HepG2 (cell line): ENCODE results near the gene CDC40. TPM values are rescaled to one million over a fixed set of nuclear protein-coding genes. Genes with fewer than 3 reads are reported as not detected.

Source experiments
- ATAC-seq: fragments of 200-7000 bp; cut with Tn5 transposase; 3 replicates; pipeline ENCODE4 v1.9.1; 2020; ENCODE audit warnings: mild to moderate bottlenecking, moderate library complexity
- BruUV-seq: library from RNA; stranded (reverse); fragments of 400-500 nt; replicated peaks from 2 replicates; lab custom pipeline; 2021; lab: Mats Ljungman, UMichigan
- CTCF ChIA-PET: fragments of 300-600 bp; formaldehyde crosslinking; extraction: SDS; loops from one replicate; lab custom pipeline; 2021; ENCODE audit warnings: low total read pairs, inconsistent platforms, low intra/inter-chr PET ratio; lab: Yijun Ruan, JAX
- POLR2A ChIA-PET: fragments of 350-600 bp; sonication (Branson Sonifier 250); formaldehyde crosslinking; loops from one replicate; lab custom pipeline; 2020; ENCODE audit warnings: antibody characterized with exemption, inconsistent platforms; lab: Yijun Ruan, JAX
- DNase-seq: peaks from one replicate; pipeline ENCODE4 v3.0.0-alpha.2; 2015; ENCODE audit warnings: low spot score
- FAIRE-seq: peaks from 3 replicates; lab custom pipeline; 2011; peaks lifted over from hg19 to GRCh38; lab: Jason Lieb, UNC
- H2AFZ ChIP-seq: one replicate; pipeline ENCODE4 v1.6.1; 2011; ENCODE audit warnings: low read length, inconsistent platforms
- H3K27ac ChIP-seq: fragments of 300-600 bp; 3 replicates; pipeline ENCODE4 v1.8.0; 2011; ENCODE audit warnings: mixed run types, mild to moderate bottlenecking, mixed read lengths, low read length, inconsistent platforms; ENCODE audit not compliant: insufficient read depth; ENCODE audit errors: extremely low read length
- H3K27me3 ChIP-seq, 2 experiments: fragments of 200-600 bp in 1 of 2; 2 replicates in 1 of 2; 3 replicates in 1 of 2; pipeline versions ENCODE4 v1.6.0 to v1.8.0; 2011; ENCODE audit warnings: low read length in 2 of 2, mild to moderate bottlenecking in 2 of 2, moderate library complexity in 2 of 2, inconsistent platforms in 1 of 2; ENCODE audit not compliant: insufficient read depth in 2 of 2, control insufficient read depth in 1 of 2
- H3K36me3 ChIP-seq, 2 experiments: fragments of 200-600 bp in 1 of 2; replicated peaks in 1 of 2; 2 replicates in 1 of 2; 3 replicates in 1 of 2; pipeline versions ENCODE4 v1.5.1 to v1.8.0; 2011; ENCODE audit warnings: low read length in 2 of 2, inconsistent platforms in 1 of 2; ENCODE audit not compliant: insufficient read depth in 2 of 2, control insufficient read depth in 1 of 2
- H3K4me1 ChIP-seq: 2 replicates; pipeline ENCODE4 v1.5.1; 2012; ENCODE audit warnings: low read length, inconsistent platforms; ENCODE audit not compliant: insufficient read depth
- H3K4me2 ChIP-seq: 2 replicates; pipeline ENCODE4 v1.6.0; 2011; ENCODE audit warnings: low read depth, low read length, inconsistent platforms
- H3K4me3 ChIP-seq, 3 experiments: fragments of 200-600 bp in 1 of 3; sonication (generic), shearing (Covaris generic) in 1 of 3; replicated peaks in 1 of 3; 2 replicates each; pipeline ENCODE4 v1.5.1; 2011 to 2016; ENCODE audit warnings: low read length in 3 of 3, inconsistent platforms in 2 of 3, low read depth in 2 of 3, mild to moderate bottlenecking in 2 of 3, control low read depth in 1 of 3, mixed read lengths in 1 of 3; ENCODE audit not compliant: insufficient read depth in 1 of 3
- H3K79me2 ChIP-seq: one replicate; pipeline ENCODE4 v1.6.1; 2011; ENCODE audit warnings: low read length, inconsistent platforms; ENCODE audit not compliant: insufficient read depth
- H3K9ac ChIP-seq: 2 replicates; pipeline ENCODE4 v1.6.0; 2011; ENCODE audit warnings: mild to moderate bottlenecking, low read depth, low read length, inconsistent platforms; ENCODE audit not compliant: insufficient read depth
- H3K9me3 ChIP-seq: 2 replicates; pipeline ENCODE4 v1.5.1; 2012; ENCODE audit warnings: mild to moderate bottlenecking, low read length
- H4K20me1 ChIP-seq: 2 replicates; pipeline ENCODE4 v1.6.0; 2011; ENCODE audit warnings: inconsistent platforms, mild to moderate bottlenecking, low read length, moderate library complexity; ENCODE audit not compliant: insufficient read depth
- ATRX ChIP-seq: sonication (generic); formaldehyde crosslinking; IDR thresholded peaks from 2 replicates; pipeline ENCODE4 v1.4.0; 2020; ENCODE audit warnings: missing genetic modification reagents, borderline replicate concordance
- EP300 ChIP-seq, 3 experiments: sonication (generic) in 1 of 3; formaldehyde crosslinking in 1 of 3; IDR thresholded peaks; 2 replicates each; pipeline versions ENCODE4 v1.5.1 to v1.6.1; 2011 to 2020; ENCODE audit warnings: low read depth in 2 of 3, low read length in 2 of 3, borderline replicate concordance in 1 of 3, improper control_type of control experiment in 1 of 3, mild to moderate bottlenecking in 1 of 3, missing genetic modification reagents in 1 of 3, moderate library complexity in 1 of 3
- GATA4 ChIP-seq: sonication (generic); IDR thresholded peaks from 2 replicates; pipeline ENCODE4 v1.6.1; 2016; ENCODE audit warnings: antibody characterized with exemption, low read depth, borderline replicate concordance
- HNF4G ChIP-seq, 2 experiments: sonication (generic) in 1 of 2; formaldehyde crosslinking in 1 of 2; IDR thresholded peaks; 2 replicates each; pipeline versions ENCODE4 v1.4.0 to v1.6.1; 2011 to 2020; ENCODE audit warnings: borderline replicate concordance in 2 of 2, low read depth in 2 of 2, mild to moderate bottlenecking in 2 of 2, low read length in 1 of 2, missing genetic modification reagents in 1 of 2, moderate library complexity in 1 of 2
- IKZF5 ChIP-seq: IDR thresholded peaks from 2 replicates; pipeline ENCODE4 v1.6.1; 2018; ENCODE audit warnings: missing genetic modification reagents, mild to moderate bottlenecking, missing compliant biosample characterization
- KLF11 ChIP-seq: IDR thresholded peaks from 2 replicates; pipeline ENCODE4 v1.6.1; 2016; ENCODE audit warnings: missing compliant biosample characterization
- KLF15 ChIP-seq: sonication (generic); formaldehyde crosslinking; IDR thresholded peaks from 2 replicates; pipeline ENCODE4 v1.8.1; 2023; ENCODE audit warnings: borderline replicate concordance, mild to moderate bottlenecking, inconsistent platforms, missing genetic modification reagents, mixed read lengths
- KLF9 ChIP-seq: IDR thresholded peaks from 2 replicates; pipeline ENCODE4 v1.6.1; 2016; ENCODE audit warnings: low read depth
- NRL ChIP-seq: sonication (generic); formaldehyde crosslinking; IDR thresholded peaks from 2 replicates; pipeline ENCODE4 v1.5.0; 2020; ENCODE audit warnings: missing genetic modification reagents, mild to moderate bottlenecking, moderate library complexity, borderline replicate concordance
- RBM22 ChIP-seq: fragments of 200-400 bp; formaldehyde crosslinking; optimal IDR thresholded peaks from 2 replicates; pipeline ENCODE3; 2017; ENCODE audit warnings: mild to moderate bottlenecking, low read length, moderate library complexity
- SMARCC2 ChIP-seq: fragments of 450-650 bp; IDR thresholded peaks from 2 replicates; pipeline ENCODE4 v1.6.1; 2017; ENCODE audit warnings: antibody characterized with exemption, mild to moderate bottlenecking
- SNAPC5 ChIP-seq: sonication (generic); formaldehyde crosslinking; IDR thresholded peaks from 2 replicates; pipeline ENCODE4 v1.8.1; 2023; ENCODE audit warnings: mild to moderate bottlenecking, missing genetic modification reagents, borderline replicate concordance
- TRIM22 ChIP-seq: fragments of 450-650 bp; IDR thresholded peaks from 2 replicates; pipeline ENCODE4 v1.6.1; 2017
- ZFP62 ChIP-seq: sonication (generic); formaldehyde crosslinking; IDR thresholded peaks from 2 replicates; pipeline ENCODE4 v1.4.0; 2020; ENCODE audit warnings: missing genetic modification reagents
- ZNF251 ChIP-seq: sonication (generic); formaldehyde crosslinking; IDR thresholded peaks from 2 replicates; pipeline ENCODE4 v1.9.0; 2021; ENCODE audit warnings: mild to moderate bottlenecking, missing genetic modification reagents
- ZNF33A ChIP-seq: sonication (generic); formaldehyde crosslinking; IDR thresholded peaks from 2 replicates; pipeline ENCODE4 v1.5.1; 2020; ENCODE audit warnings: missing genetic modification reagents, mild to moderate bottlenecking, moderate library complexity, borderline replicate concordance
- ZNF496 ChIP-seq: sonication (generic); formaldehyde crosslinking; IDR thresholded peaks from 2 replicates; pipeline ENCODE4 v1.8.1; 2023; ENCODE audit warnings: mild to moderate bottlenecking, moderate library complexity, missing genetic modification reagents; ENCODE audit not compliant: insufficient replicate concordance
- ZNF619 ChIP-seq: sonication (generic); formaldehyde crosslinking; IDR thresholded peaks from 2 replicates; pipeline ENCODE4 v1.4.0; 2020; ENCODE audit warnings: mild to moderate bottlenecking, missing genetic modification reagents
- ZNF652 ChIP-seq: IDR thresholded peaks from 2 replicates; pipeline ENCODE4 v1.6.1; 2016; ENCODE audit warnings: low read depth, borderline replicate concordance
- ZNF75D ChIP-seq: sonication (generic); formaldehyde crosslinking; IDR thresholded peaks from 2 replicates; pipeline ENCODE4 v1.8.1; 2023; ENCODE audit warnings: missing genetic modification reagents, mild to moderate bottlenecking, borderline replicate concordance
- ZNF766 ChIP-seq: sonication (generic); formaldehyde crosslinking; IDR thresholded peaks from 2 replicates; pipeline ENCODE4 v1.5.0; 2020; ENCODE audit warnings: missing genetic modification reagents, borderline replicate concordance
- WGBS: methylation state at CpG from one replicate; pipeline ENCODE4 v1.1.6; 2017; ENCODE audit warnings: low lambda C conversion rate; 5-methylcytosine and 5-hydroxymethylcytosine counted together
- in situ Hi-C: cut with HindIII; loops from 2 replicates; pipeline ENCODE4 v1.10.0; 2017; ENCODE audit warnings: low pct_unique_long_range_greater_than_20kb; ENCODE audit not compliant: extremely low pct_ligation_motif_present
- intact Hi-C: fragments of 100-400 bp; cut with micrococcal nuclease; formaldehyde crosslinking; loops from one replicate; pipeline ENCODE4 v1.10.0; 2022; ENCODE audit not compliant: unreplicated experiment
- polyA plus RNA-seq, 8 experiments: library from polyadenylated mRNA; depleted of rRNA in 3 of 8; stranded (reverse) in 7 of 8; unstranded in 1 of 8; fragments of >200 nt; fragmentation: Illumina TruSeq in 4 of 8; extraction: Trizol in 4 of 8; gene quantifications; 2 replicates each; pipeline versions ENCODE4 v1.2.1 to v1.2.3, GENCODE V29; 2011 to 2016; ENCODE audit warnings: low read depth in 4 of 8, missing spikeins in 1 of 8, mixed read lengths in 1 of 8; ENCODE audit not compliant: insufficient read depth in 1 of 8
- total RNA-seq, 5 experiments: library from RNA; depleted of rRNA; stranded (reverse); fragments of >200 nt; fragmentation: Illumina TruSeq; extraction: Trizol; gene quantifications; 2 replicates each; pipeline ENCODE4 v1.2.3, GENCODE V29; 2016; ENCODE audit warnings: low read depth in 1 of 5

Gene CDC40
- total and polyA plus RNA-seq, 2 of the 13 experiments (the other 11 are each of a cell fraction or from before 2014, with no cell fraction given), result 11.4 to 21.5 TPM

GRCh38 chr6:110246900-110247546 lies 66.8 kb downstream of the CDC40 start (continued):
- no peak for TF ChIP-seq NRL (CRISPR knock-in tag)
- no peak for TF ChIP-seq ZNF75D (CRISPR knock-in tag)
- TF ChIP-seq SNAPC5 (CRISPR knock-in tag), result no peak
- no peak for TF ChIP-seq EP300 (IDR thresholded peaks at IDR 0.05; ENCODE audit: low read depth in 2 of 2, low read length in 2 of 2)
- no peak for TF ChIP-seq EP300 (CRISPR knock-in tag; IDR thresholded peaks at IDR 0.05; ENCODE audit: borderline replicate concordance)

- ATAC-seq, result no peak
- Histone ChIP-seq H3K4me2 (no peak overlapping the region), H3K9ac (no peak overlapping the region), H3K79me2 (no peaks in the 10 kb centered on the region), H2AFZ (no peak overlapping the region), H3K9me3 (no peaks in the 10 kb centered on the region), H3K4me3 (no peak overlapping the region), H3K27ac (no peak overlapping the region), H3K4me1 (peaks cover 11% of the 10 kb centered on the region), H3K36me3 (no peaks in the 10 kb centered on the region), H3K27me3 (no peaks in the 10 kb centered on the region), H4K20me1 (no peaks in the 10 kb centered on the region)
- 20% methylated on average over 4 of the region's 4 CpGs for WGBS
- no peak for FAIRE-seq
- BruUV-seq, result no TSS peak
- in situ Hi-C loops (no loop called here), intact Hi-C loops (no loop called here)
- TF ChIP-seq ATRX (CRISPR knock-in tag), result no peak
- no peak for TF ChIP-seq IKZF5
- TF ChIP-seq HNF4G (IDR thresholded peaks at IDR 0.05; ENCODE audit: borderline replicate concordance, low read depth, low read length), result no peak
- no peak for TF ChIP-seq HNF4G (CRISPR knock-in tag; IDR thresholded peaks at IDR 0.05; ENCODE audit: borderline replicate concordance, low read depth)
- no peak for TF ChIP-seq KLF15 (CRISPR knock-in tag)
- no peak for TF ChIP-seq KLF9 (CRISPR knock-in tag)
- no peak for TF ChIP-seq KLF11
- TF ChIP-seq SMARCC2, result no peak
- no peak for TF ChIP-seq RBM22
- TF ChIP-seq ZNF496 (CRISPR knock-in tag), result no peak
- TF ChIP-seq ZNF33A (CRISPR knock-in tag), result no peak
- no peak for TF ChIP-seq GATA4
- TF ChIP-seq ZFP62 (CRISPR knock-in tag), result no peak
- TF ChIP-seq ZNF251 (CRISPR knock-in tag), result no peak
- no peak for TF ChIP-seq ZNF652
- TF ChIP-seq ZNF619, result no peak
- TF ChIP-seq ZNF766 (CRISPR knock-in tag), result no peak
- no peak for TF ChIP-seq TRIM22
- ChIA-PET CTCF (no interaction called here), POLR2A (no interaction called here)
- no peak for DNase-seq
These were observed 69.8 kb downstream of the CDC40 start for GRCh38 chr6:110250058-110250457.
